K562 (cell line): ENCODE measurements around the gene RBSN.

Experiments used
- ARID4B ChIP-seq: sonication (generic); formaldehyde crosslinking; IDR thresholded peaks from 2 replicates; pipeline ENCODE4 v1.8.0; 2022; ENCODE audit warnings: mild to moderate bottlenecking, missing genetic modification reagents
- CHD2 ChIP-seq: IDR thresholded peaks from 2 replicates; pipeline ENCODE4 v1.6.1; 2011; ENCODE audit warnings: low read depth, low read length
- EP400 ChIP-seq: fragments of 450-650 bp; IDR thresholded peaks from 2 replicates; pipeline ENCODE4 v1.6.1; 2017; ENCODE audit warnings: antibody characterized with exemption, mild to moderate bottlenecking, moderate library complexity
- ERF ChIP-seq: fragments of 450-650 bp; formaldehyde crosslinking; IDR thresholded peaks from 2 replicates; pipeline ENCODE4 v1.4.0; 2020; ENCODE audit warnings: mild to moderate bottlenecking, mixed read lengths
- IRF9 ChIP-seq: fragments of 450-650 bp; IDR thresholded peaks from 2 replicates; pipeline ENCODE4 v1.6.1; 2016; ENCODE audit warnings: missing biosample characterization, missing genetic modification characterization
- POLR2AphosphoS5 ChIP-seq: IDR thresholded peaks from 2 replicates; pipeline ENCODE4 v1.6.1; 2011; ENCODE audit warnings: mild to moderate bottlenecking, low read depth, low read length, moderate library complexity; ENCODE audit not compliant: control insufficient read depth, insufficient read depth
- RERE ChIP-seq: sonication (generic); formaldehyde crosslinking; IDR thresholded peaks from 2 replicates; pipeline ENCODE4 v1.8.0; 2023; ENCODE audit warnings: missing genetic modification reagents, mild to moderate bottlenecking, borderline replicate concordance
- SRF ChIP-seq, 2 experiments: fragments of 250-450, 450-650 bp in 1 of 2; sonication (Bioruptor Pico) in 1 of 2; sonication (generic) in 1 of 2; formaldehyde crosslinking; IDR thresholded peaks; 2 replicates each; pipeline versions ENCODE4 v1.5.0 to v1.5.1; 2020 to 2022; ENCODE audit warnings: mild to moderate bottlenecking in 1 of 2, missing genetic modification reagents in 1 of 2
- SRSF3 ChIP-seq: fragments of 200-400 bp; formaldehyde crosslinking; IDR thresholded peaks from 2 replicates; pipeline ENCODE4 v1.6.1; 2016; ENCODE audit warnings: mild to moderate bottlenecking, low read length, moderate library complexity; ENCODE audit not compliant: insufficient read depth
- TAF1 ChIP-seq: IDR thresholded peaks from 2 replicates; pipeline ENCODE4 v1.6.1; 2011; ENCODE audit warnings: mild to moderate bottlenecking, low read length, moderate library complexity; ENCODE audit not compliant: insufficient read depth, control insufficient read depth, severe bottlenecking; ENCODE audit errors: extremely low read depth
- USF1 ChIP-seq: sonication (generic); formaldehyde crosslinking; IDR thresholded peaks from 2 replicates; pipeline ENCODE4 v1.9.0; 2022; ENCODE audit warnings: mild to moderate bottlenecking, missing genetic modification reagents

- TF ChIP-seq CHD2 (no peak), TAF1 (no peak), POLR2AphosphoS5 (no peak), ERF (no peak), IRF9 (tag) (no peak), USF1 (no peak), SRSF3 (no peak), SRF (CRISPR knock-in tag; IDR thresholded peaks at IDR 0.05) (no peak), EP400 (no peak), ARID4B (CRISPR knock-in tag) (no peak), RERE (CRISPR knock-in tag) (no peak)
These were observed 6.3 kb downstream of the RBSN start for GRCh38 chr3:15092686-15093085.
